Stimulated activated CD4-positive, alpha-beta T cell treated with anti-CD3 and anti-CD28 coated beads, TNF-alpha, amount 100 ng/mL, for 24 hours (primary cell): Measurements from ENCODE around the gene ELAVL2.

Source experiments
- DNase-seq, 3 experiments: peaks; one replicate each; pipeline ENCODE4 v3.0.0-alpha.2; 2020; ENCODE audit warnings: low read depth in 3 of 3

ELAVL2 gene

GRCh38 chr9:23769307-23769935 is 56.6 kb downstream of the ELAVL2 start:
- no peak for DNase-seq

- DNase-seq, result no peak
These were observed 57.2 kb downstream of the ELAVL2 start for GRCh38 chr9:23768861-23769260.

GRCh38 chr9:23766613-23767012 is 59.4 kb downstream of the ELAVL2 start:
- no peak for DNase-seq

- no peak for DNase-seq
These were observed 60.5 kb downstream of the ELAVL2 start for GRCh38 chr9:23765561-23765960.

- DNase-seq, result no peak
These were observed 61.8 kb downstream of the ELAVL2 start for GRCh38 chr9:23764219-23764618.

- DNase-seq, result no peak
These were observed 71.5 kb downstream of the ELAVL2 start for GRCh38 chr9:23754551-23754950.

GRCh38 chr9:23752859-23753258 is 73.2 kb downstream of the ELAVL2 start:
- DNase-seq, result no peak

- DNase-seq, result no peak
These were observed 74.4 kb downstream of the ELAVL2 start for GRCh38 chr9:23751633-23752032.

GRCh38 chr9:23750808-23751207 is 75.2 kb downstream of the ELAVL2 start:
- no peak for DNase-seq

- no peak for DNase-seq
These were observed 78.7 kb downstream of the ELAVL2 start for GRCh38 chr9:23747088-23748075.

- DNase-seq, result no peak
These were observed 79.7 kb downstream of the ELAVL2 start for GRCh38 chr9:23746317-23746716.

- no peak for DNase-seq
These were observed 83.0 kb downstream of the ELAVL2 start for GRCh38 chr9:23743036-23743435.

- no peak for DNase-seq
These were observed 84.7 kb downstream of the ELAVL2 start for GRCh38 chr9:23741351-23741750.

- no peak for DNase-seq
These were observed 85.5 kb downstream of the ELAVL2 start for GRCh38 chr9:23740531-23740930.

GRCh38 chr9:23739753-23740152 is 86.3 kb downstream of the ELAVL2 start:
- DNase-seq, result no peak

- no peak for DNase-seq
These were observed 89.7 kb downstream of the ELAVL2 start for GRCh38 chr9:23736293-23736692.

- no peak for DNase-seq
These were observed 92.5 kb downstream of the ELAVL2 start for GRCh38 chr9:23733495-23734078.

GRCh38 chr9:23731353-23731752 is 94.7 kb downstream of the ELAVL2 start:
- no peak for DNase-seq

GRCh38 chr9:23730364-23730763 is 95.7 kb downstream of the ELAVL2 start:
- no peak for DNase-seq

- DNase-seq, result no peak
These were observed 97.3 kb downstream of the ELAVL2 start for GRCh38 chr9:23728736-23729135.

GRCh38 chr9:23725279-23725946 is 100.6 kb downstream of the ELAVL2 start:
- DNase-seq, result no peak

GRCh38 chr9:23723672-23724071 is 102.4 kb downstream of the ELAVL2 start:
- DNase-seq, result no peak
